Esophagus squamous epithelium (tissue), 4 donors: ENCODE results near the gene APP.

Experiments used
- POLR2A ChIP-seq, 4 donors: fragments of 450-650 bp; IDR thresholded peaks; one replicate each; pipeline ENCODE4 v1.6.1; 2017; ENCODE audit warnings: antibody characterized with exemption in 4 of 4, mild to moderate bottlenecking in 4 of 4, moderate library complexity in 3 of 4
- TF ChIP-seq, protein P1 (sequence below), 6 experiments: fragments of 450-650 bp in 4 of 6; fragments of 200-600 bp in 2 of 6; sonication (generic) in 2 of 6; IDR thresholded peaks; one replicate each; pipeline ENCODE4 v1.5.1; 2016 to 2019; ENCODE audit warnings: antibody characterized with exemption in 6 of 6, mild to moderate bottlenecking in 4 of 6, moderate library complexity in 4 of 6

DNA sequence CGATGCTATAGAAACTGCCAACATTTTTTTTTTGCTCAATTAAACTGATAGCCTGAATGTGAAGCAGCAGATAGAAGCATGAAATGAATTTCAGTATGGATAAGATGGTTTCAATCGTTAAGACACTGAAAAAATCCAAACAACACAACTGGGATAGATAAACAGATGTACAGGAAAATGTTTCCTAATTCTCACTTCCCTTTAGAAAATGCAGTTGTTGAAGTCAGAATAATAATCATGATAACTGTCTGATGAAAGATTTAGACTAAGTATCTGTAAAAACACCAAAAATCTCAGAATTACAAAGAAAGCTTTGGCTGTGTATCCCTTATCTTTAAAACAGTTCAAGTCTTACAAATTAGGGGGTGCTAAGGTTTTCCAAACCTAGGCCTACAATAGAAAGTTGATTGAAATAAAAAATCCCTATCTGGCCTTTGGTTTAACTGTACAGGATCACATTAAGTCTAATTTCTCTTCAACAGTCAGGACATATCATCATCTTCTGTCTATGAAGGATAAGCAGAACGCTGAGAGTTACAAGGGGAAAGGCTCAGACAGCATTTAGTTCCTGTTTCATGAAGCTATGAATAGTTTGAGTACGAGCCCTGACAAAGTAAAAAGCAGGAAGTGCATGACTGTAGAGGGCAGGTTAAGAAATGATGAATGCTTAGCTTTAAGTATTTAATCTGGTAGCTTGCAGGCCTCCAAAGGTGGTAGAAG, 203.2 kb downstream of the APP start:
- TF ChIP-seq, protein P1, sequence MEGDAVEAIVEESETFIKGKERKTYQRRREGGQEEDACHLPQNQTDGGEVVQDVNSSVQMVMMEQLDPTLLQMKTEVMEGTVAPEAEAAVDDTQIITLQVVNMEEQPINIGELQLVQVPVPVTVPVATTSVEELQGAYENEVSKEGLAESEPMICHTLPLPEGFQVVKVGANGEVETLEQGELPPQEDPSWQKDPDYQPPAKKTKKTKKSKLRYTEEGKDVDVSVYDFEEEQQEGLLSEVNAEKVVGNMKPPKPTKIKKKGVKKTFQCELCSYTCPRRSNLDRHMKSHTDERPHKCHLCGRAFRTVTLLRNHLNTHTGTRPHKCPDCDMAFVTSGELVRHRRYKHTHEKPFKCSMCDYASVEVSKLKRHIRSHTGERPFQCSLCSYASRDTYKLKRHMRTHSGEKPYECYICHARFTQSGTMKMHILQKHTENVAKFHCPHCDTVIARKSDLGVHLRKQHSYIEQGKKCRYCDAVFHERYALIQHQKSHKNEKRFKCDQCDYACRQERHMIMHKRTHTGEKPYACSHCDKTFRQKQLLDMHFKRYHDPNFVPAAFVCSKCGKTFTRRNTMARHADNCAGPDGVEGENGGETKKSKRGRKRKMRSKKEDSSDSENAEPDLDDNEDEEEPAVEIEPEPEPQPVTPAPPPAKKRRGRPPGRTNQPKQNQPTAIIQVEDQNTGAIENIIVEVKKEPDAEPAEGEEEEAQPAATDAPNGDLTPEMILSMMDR (IDR thresholded peaks at IDR 0.05) = no peak
- TF ChIP-seq POLR2A (IDR thresholded peaks at IDR 0.05) = no peak
